ENCODE measurements around the gene ODAD3. TPM values are rescaled to one million over a fixed set of nuclear protein-coding genes. Genes with fewer than 3 reads are reported as not detected.

Gene ODAD3
- total RNA-seq, 1 experiment from 2014 or later, result 0.52 TPM

DNA sequence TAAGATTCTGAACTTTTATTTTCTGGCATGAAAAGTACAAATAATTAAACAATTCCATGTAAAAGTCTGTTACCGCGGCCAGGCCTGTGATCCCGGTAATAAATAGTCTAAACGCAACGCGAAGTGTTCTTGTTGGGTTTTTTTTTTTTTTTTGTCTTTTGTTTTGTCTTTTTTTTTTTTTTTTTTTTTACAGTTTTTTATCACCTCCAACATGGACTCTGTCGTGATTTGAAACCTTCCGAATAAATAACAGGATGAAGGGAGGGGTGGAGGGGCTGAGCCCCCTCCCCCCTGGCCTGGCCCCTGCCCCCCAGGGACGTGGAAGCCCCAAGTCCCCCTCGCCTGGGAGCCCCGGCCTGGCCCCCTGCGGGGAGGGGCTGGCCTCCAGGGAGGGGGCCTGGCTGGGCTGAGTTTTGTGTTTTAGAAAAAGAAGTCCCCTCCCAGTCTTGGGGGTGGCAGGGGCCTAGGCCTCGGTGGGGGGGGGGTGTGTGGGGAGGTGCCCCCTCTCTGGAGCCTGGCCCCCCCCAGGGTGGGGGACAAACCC is 16.5 kb upstream of the ODAD3 start (continued):
- TF ChIP-seq, protein P1, sequence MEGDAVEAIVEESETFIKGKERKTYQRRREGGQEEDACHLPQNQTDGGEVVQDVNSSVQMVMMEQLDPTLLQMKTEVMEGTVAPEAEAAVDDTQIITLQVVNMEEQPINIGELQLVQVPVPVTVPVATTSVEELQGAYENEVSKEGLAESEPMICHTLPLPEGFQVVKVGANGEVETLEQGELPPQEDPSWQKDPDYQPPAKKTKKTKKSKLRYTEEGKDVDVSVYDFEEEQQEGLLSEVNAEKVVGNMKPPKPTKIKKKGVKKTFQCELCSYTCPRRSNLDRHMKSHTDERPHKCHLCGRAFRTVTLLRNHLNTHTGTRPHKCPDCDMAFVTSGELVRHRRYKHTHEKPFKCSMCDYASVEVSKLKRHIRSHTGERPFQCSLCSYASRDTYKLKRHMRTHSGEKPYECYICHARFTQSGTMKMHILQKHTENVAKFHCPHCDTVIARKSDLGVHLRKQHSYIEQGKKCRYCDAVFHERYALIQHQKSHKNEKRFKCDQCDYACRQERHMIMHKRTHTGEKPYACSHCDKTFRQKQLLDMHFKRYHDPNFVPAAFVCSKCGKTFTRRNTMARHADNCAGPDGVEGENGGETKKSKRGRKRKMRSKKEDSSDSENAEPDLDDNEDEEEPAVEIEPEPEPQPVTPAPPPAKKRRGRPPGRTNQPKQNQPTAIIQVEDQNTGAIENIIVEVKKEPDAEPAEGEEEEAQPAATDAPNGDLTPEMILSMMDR (IDR thresholded peaks at IDR 0.05 in 2 of 3, conservative IDR thresholded peaks at IDR 0.05 in 1 of 3; ENCODE audit: borderline replicate concordance in 1 of 3, insufficient read depth in 1 of 3, low read depth in 2 of 3, low read length in 2 of 3), result no peak
- TF ChIP-seq, protein P2, sequence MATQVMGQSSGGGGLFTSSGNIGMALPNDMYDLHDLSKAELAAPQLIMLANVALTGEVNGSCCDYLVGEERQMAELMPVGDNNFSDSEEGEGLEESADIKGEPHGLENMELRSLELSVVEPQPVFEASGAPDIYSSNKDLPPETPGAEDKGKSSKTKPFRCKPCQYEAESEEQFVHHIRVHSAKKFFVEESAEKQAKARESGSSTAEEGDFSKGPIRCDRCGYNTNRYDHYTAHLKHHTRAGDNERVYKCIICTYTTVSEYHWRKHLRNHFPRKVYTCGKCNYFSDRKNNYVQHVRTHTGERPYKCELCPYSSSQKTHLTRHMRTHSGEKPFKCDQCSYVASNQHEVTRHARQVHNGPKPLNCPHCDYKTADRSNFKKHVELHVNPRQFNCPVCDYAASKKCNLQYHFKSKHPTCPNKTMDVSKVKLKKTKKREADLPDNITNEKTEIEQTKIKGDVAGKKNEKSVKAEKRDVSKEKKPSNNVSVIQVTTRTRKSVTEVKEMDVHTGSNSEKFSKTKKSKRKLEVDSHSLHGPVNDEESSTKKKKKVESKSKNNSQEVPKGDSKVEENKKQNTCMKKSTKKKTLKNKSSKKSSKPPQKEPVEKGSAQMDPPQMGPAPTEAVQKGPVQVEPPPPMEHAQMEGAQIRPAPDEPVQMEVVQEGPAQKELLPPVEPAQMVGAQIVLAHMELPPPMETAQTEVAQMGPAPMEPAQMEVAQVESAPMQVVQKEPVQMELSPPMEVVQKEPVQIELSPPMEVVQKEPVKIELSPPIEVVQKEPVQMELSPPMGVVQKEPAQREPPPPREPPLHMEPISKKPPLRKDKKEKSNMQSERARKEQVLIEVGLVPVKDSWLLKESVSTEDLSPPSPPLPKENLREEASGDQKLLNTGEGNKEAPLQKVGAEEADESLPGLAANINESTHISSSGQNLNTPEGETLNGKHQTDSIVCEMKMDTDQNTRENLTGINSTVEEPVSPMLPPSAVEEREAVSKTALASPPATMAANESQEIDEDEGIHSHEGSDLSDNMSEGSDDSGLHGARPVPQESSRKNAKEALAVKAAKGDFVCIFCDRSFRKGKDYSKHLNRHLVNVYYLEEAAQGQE (IDR thresholded peaks at IDR 0.05; ENCODE audit: low read depth), result no peak
- no peak for TF ChIP-seq SIN3A (IDR thresholded peaks at IDR 0.05; ENCODE audit: low read depth)
- no peak for TF ChIP-seq ZFX (IDR thresholded peaks at IDR 0.05)
- no peak for TF ChIP-seq EZH2 (IDR thresholded peaks at IDR 0.05)
- TF ChIP-seq, protein P3, sequence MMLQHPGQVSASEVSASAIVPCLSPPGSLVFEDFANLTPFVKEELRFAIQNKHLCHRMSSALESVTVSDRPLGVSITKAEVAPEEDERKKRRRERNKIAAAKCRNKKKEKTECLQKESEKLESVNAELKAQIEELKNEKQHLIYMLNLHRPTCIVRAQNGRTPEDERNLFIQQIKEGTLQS (IDR thresholded peaks at IDR 0.05), result no peak
